ENCODE results near the gene SPIN2B. TPM values are rescaled to one million over a fixed set of nuclear protein-coding genes. Genes with fewer than 3 reads are reported as not detected.
"Not testable (repeated sequence)": the region's sequence is repeated elsewhere in the genome, so short reads cannot be mapped to it uniquely, and the experiment has no call there.

The SPIN2B gene
- 10 to 100 TPM in 2 of 4 donors, 1 to 10 TPM in 1, not detected in 1; 7.2 to 11.5 (median 10.1) TPM for total RNA-seq

DNA sequence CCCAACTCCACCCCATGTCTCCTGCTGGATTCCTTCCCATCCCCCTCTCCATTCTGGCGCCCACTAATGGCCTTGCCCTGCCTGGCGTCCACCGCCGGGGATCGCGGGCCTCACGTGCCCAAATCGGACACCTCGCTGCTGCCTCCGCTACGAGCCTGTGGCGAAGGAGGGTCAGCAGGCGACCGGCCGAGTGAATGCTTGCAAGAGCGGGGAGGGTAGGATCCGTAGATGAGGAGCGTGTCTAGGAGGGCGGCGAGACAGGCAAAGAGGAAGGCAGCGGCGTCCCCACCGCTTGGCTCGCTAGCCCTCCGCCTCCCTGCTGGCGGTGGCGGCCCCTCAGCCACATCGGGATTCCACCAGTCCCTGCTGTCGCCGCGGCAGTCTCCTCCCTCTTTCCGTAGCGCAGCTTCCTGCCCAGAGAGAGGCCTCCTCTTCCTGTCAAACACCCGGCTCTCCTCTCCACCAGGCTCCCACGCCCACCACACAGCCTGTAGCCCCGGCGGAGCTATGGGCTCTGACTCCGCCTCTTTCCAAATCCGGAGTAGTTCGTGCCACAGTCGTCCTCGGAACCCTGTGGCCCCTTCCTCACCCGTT, at the start of gene SPIN2B:
Gene SPIN2B (minus strand): TSS at position 387 of the 594 bp plus-strand sequence.
- peak; percentile 78 to 90 (median 81) for DNase-seq
- no peaks in the 10 kb centered on the region for H3K9me3 ChIP-seq
- H3K27me3 ChIP-seq, result no peaks in the 10 kb centered on the region
- peak in 1 of 2 donors; percentile 38 for TF ChIP-seq POLR2A (IDR thresholded peaks at IDR 0.05)
- TF ChIP-seq, protein P1, sequence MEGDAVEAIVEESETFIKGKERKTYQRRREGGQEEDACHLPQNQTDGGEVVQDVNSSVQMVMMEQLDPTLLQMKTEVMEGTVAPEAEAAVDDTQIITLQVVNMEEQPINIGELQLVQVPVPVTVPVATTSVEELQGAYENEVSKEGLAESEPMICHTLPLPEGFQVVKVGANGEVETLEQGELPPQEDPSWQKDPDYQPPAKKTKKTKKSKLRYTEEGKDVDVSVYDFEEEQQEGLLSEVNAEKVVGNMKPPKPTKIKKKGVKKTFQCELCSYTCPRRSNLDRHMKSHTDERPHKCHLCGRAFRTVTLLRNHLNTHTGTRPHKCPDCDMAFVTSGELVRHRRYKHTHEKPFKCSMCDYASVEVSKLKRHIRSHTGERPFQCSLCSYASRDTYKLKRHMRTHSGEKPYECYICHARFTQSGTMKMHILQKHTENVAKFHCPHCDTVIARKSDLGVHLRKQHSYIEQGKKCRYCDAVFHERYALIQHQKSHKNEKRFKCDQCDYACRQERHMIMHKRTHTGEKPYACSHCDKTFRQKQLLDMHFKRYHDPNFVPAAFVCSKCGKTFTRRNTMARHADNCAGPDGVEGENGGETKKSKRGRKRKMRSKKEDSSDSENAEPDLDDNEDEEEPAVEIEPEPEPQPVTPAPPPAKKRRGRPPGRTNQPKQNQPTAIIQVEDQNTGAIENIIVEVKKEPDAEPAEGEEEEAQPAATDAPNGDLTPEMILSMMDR (IDR thresholded peaks at IDR 0.05), result peak in 2 of 6 experiments; percentile 7 to 9
- H3K4me1 ChIP-seq, result no peaks in the 10 kb centered on the region
- peak within 1 kb of the TSS; percentile 61 to 74 (median 66) for H3K27ac ChIP-seq
- peak within 1 kb of the TSS; percentile 42 to 69 (median 52) for H3K4me3 ChIP-seq
- no peaks in the 10 kb centered on the region for H3K36me3 ChIP-seq

DNA sequence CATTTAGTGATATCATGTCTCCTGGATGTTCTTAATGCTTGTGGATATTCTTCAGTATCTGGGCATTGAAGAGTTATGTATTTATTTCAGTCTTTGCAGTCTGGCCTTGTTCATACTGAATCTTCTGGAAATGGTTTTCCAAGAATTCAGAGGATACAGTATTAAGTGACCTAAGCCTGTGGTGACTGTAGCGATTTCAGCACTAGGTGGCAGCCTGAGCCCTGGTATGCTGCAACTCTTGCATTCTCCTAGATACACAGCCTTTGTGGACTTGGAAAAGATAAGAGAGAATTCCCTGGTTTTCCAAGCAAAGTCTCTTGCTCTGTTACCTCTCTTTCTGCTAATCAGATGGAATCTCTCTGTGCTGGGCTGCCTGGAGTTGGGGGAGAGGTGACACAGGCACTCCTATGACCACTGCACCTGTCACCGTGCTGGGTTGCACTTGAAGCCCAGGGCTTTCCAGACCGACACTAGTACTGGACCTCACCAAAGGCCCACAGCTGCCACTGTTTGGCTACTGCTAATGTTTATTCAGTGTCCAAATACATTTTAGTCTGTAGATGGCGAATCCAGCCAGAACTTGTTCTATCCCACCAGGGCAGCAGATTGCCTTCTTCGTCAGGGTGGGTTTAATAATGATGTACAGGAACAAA, 35.2 kb upstream of the SPIN2B start:
- Histone ChIP-seq H3K9me3 (peaks cover 0 to 8% (median 0%) of the 10 kb centered on the region in 4 donors), H3K36me3 (no peaks in the 10 kb centered on the region), H3K4me1 (no peaks in the 10 kb centered on the region), H3K4me3 (no peak overlapping the region), H3K27ac (no peak overlapping the region), H3K27me3 (no peaks in the 10 kb centered on the region)
- TF ChIP-seq, protein P1 (IDR thresholded peaks at IDR 0.05), result peak in 3 of 6 experiments; percentile 37 to 50 (median 38)
- TF ChIP-seq POLR2A (IDR thresholded peaks at IDR 0.05), result no peak
- peak in 2 of 3 donors; percentile 50 to 51 for DNase-seq

DNA sequence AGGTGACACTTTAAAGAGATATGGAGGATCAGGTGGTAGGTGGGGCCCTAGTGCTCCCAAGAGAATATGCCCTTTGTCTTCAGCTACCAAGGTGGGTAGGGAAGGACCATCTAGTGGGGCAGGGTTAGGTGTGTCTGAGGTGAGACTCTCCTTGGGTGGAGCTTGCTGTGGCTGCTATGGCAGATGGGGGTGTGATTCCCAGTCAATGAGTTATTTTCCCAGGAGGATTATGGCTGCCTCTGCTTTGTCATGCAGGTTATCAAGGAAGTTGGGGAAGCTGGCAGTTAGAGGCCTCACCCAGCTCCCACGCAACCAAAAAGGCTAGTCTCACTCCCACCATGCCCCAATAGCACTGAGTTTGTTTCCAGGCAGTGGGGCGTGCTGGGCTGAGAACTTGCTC, 33.8 kb upstream of the SPIN2B start:
- H3K4me3 ChIP-seq, result no peak overlapping the region
- H3K4me1 ChIP-seq, result no peaks in the 10 kb centered on the region
- no peak for DNase-seq
- H3K27me3 ChIP-seq, result no peaks in the 10 kb centered on the region
- peaks cover 0 to 8% (median 0%) of the 10 kb centered on the region in 4 donors for H3K9me3 ChIP-seq
- no peak overlapping the region for H3K27ac ChIP-seq
- H3K36me3 ChIP-seq, result no peaks in the 10 kb centered on the region
- TF ChIP-seq POLR2A (IDR thresholded peaks at IDR 0.05), result no peak
- TF ChIP-seq, protein P1 (IDR thresholded peaks at IDR 0.05), result no peak

DNA sequence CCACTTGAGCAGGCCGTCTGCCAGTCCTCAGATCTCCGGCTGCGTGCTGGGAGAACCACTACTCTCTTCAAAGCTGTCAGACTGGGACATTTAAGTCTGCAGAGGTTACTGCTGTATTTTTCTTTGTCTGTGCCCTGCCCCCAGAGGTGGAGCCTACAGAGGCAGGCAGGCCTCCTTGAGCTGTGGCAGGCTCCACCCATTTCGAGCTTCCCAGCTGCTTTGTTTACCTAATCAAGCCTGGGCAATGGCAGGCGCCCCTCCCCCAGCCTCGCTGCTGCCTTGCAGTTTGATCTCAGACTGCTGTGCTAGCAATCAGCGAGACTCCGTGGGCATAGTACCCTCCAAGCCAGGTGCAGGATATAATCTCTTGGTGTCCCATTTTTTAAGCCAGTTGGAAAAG, 30.9 kb upstream of the SPIN2B start:
- not testable (repeated sequence) for H3K36me3 ChIP-seq, H3K27me3 ChIP-seq, H3K4me1 ChIP-seq, H3K27ac ChIP-seq, H3K4me3 ChIP-seq, H3K9me3 ChIP-seq, DNase-seq

DNA sequence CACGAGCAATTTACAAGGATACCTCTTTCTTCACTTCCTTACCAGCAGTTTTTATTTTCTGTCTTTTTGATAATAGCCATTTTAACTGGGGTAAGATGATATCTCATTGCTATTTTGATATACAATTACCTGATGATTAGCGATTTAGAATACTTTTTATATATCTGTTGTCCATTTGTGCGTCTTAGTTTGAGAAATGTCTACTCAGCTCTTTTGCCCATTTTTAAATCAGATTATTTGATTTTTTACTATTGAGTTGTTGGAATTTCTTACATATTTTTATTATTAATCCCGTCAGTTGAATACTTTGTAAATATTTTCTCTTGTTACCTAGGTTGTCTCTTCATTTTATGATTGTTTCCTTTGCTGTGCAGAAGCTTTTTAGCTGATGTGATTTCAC, 17.3 kb upstream of the SPIN2B start:
- TF ChIP-seq, protein P1 (IDR thresholded peaks at IDR 0.05), result no peak
- TF ChIP-seq POLR2A (IDR thresholded peaks at IDR 0.05), result no peak
- no peaks in the 10 kb centered on the region for H3K27me3 ChIP-seq
- H3K36me3 ChIP-seq, result no peaks in the 10 kb centered on the region
- no peak overlapping the region for H3K4me3 ChIP-seq
- no peaks in the 10 kb centered on the region for H3K4me1 ChIP-seq
- no peaks in the 10 kb centered on the region for H3K9me3 ChIP-seq
- no peak for DNase-seq
- H3K27ac ChIP-seq, result no peak overlapping the region

DNA sequence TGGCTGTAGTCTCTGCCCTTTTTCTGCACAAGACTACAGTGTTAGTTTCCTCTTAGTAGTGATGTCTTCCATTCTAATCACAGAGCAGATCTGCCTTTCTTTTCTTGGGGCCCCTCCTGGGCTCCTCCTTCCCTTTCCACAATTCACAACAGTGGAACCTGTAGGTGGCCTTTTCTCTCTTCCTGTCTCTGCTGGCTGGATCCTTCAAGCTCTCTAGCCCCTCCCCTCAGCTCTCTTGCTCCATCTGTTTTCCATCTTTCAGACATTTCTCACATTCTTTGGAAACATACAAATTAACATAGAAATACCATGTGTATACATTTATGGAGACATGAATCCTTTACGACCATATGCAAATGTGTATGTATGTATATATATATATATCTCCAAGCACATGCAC, 16.2 kb upstream of the SPIN2B start:
- H3K27me3 ChIP-seq, result no peaks in the 10 kb centered on the region
- no peaks in the 10 kb centered on the region for H3K36me3 ChIP-seq
- H3K27ac ChIP-seq, result no peak overlapping the region
- H3K9me3 ChIP-seq, result no peaks in the 10 kb centered on the region
- DNase-seq, result no peak
- H3K4me3 ChIP-seq, result peak overlapping the region in 2 of 4 donors; percentile 13 to 26
- TF ChIP-seq, protein P1 (IDR thresholded peaks at IDR 0.05), result no peak
- TF ChIP-seq POLR2A (IDR thresholded peaks at IDR 0.05), result no peak
- H3K4me1 ChIP-seq, result no peaks in the 10 kb centered on the region

DNA sequence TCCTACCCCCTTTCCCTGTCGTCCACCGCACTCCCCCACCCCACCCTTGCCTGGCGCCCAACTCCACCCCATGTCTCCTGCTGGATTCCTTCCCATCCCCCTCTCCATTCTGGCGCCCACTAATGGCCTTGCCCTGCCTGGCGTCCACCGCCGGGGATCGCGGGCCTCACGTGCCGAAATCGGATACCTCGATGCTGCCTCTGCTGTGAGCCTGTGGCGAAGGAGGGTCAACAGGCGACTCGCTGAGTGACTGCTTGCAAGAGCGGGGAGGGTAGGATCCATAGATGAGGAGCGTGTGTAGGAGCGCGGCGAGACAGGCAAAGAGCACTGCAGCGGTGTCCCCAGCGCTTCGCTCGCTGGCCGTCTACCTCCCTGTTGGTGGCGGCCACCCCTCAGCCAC, 15.7 kb upstream of the SPIN2B start, which contains the start of gene SPIN2A:
Gene SPIN2A (minus strand): TSS at position 325 of the 400 bp plus-strand sequence. CDS start 800 bp downstream, outside the sequence.
- not testable (repeated sequence) for H3K9me3 ChIP-seq, H3K27me3 ChIP-seq, DNase-seq, H3K4me1 ChIP-seq, H3K27ac ChIP-seq, H3K36me3 ChIP-seq
- H3K4me3 ChIP-seq, result peak within 1 kb of the TSS in 2 of 4 donors; percentile 13 to 26

DNA sequence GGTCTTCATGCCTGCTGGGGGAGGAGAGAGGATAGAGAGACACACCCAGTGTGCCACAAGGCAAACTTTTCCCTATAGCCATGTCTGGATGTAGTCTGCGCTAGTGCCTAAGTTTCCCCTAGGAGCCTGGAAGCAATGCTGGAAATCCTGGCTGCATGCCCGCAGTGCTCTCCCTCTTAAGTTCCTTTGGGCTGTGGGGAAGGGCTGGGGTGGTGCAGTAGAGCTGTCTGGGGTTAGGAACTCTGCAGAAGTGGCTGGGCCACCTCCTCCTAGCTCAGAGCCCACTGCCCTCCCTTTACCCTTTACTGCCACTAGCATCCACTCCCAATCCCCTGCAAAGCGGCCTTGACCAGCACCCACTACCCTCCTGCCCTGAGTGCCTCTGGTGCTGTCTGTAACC, 15.2 kb upstream of the SPIN2B start:
- not testable (repeated sequence) for H3K27ac ChIP-seq, H3K4me3 ChIP-seq, DNase-seq, H3K4me1 ChIP-seq, H3K9me3 ChIP-seq, H3K27me3 ChIP-seq, H3K36me3 ChIP-seq
